Measurements from ENCODE around the gene APOA5. TPM values are rescaled to one million over a fixed set of nuclear protein-coding genes. Genes with fewer than 3 reads are reported as not detected.

Gene APOA5
- total and polyA plus RNA-seq, 2 of the 13 experiments (the other 11 are each of a cell fraction or from before 2014, with no cell fraction given) = 44.0 to 49.1 TPM

DNA sequence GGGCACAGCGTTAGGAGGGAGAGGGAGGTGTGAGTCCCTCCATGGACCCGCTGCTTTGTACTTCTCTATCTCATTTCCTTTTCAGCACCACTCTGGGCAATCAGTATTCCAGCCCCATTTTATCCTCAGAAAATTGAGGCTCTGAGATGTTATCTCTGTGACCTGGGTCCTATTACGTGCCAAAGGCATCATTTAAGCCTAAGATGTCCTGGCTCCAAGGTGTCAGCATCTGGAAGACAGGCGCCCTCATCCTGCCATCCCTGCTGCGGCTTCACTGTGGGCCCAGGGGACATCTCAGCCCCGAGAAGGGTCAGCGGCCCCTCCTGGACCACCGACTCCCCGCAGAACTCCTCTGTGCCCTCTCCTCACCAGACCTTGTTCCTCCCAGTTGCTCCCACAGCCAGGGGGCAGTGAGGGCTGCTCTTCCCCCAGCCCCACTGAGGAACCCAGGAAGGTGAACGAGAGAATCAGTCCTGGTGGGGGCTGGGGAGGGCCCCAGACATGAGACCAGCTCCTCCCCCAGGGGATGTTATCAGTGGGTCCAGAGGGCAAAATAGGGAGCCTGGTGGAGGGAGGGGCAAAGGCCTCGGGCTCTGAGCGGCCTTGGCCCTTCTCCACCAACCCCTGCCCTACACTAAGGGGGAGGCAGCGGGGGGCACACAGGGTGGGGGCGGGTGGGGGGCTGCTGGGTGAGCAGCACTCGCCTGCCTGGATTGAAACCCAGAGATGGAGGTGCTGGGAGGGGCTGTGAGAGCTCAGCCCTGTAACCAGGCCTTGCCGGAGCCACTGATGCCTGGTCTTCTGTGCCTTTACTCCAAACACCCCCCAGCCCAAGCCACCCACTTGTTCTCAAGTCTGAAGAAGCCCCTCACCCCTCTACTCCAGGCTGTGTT, 37.2 kb upstream of the APOA5 start (continued):
- peak; percentile 65; the same call in 1 of the 2 replicates for TF ChIP-seq ZKSCAN8 (CRISPR knock-in tag; IDR thresholded peaks at IDR 0.05; ENCODE audit: borderline replicate concordance)
- TF ChIP-seq ZFP36L1 (CRISPR knock-in tag; IDR thresholded peaks at IDR 0.05) = peak; percentile 61; the same call in 1 of the 2 replicates
- TF ChIP-seq ZNF274 (CRISPR knock-in tag; IDR thresholded peaks at IDR 0.05) = no peak
- TF ChIP-seq CENPX (CRISPR knock-in tag; IDR thresholded peaks at IDR 0.05) = no peak
- TF ChIP-seq, protein P1, sequence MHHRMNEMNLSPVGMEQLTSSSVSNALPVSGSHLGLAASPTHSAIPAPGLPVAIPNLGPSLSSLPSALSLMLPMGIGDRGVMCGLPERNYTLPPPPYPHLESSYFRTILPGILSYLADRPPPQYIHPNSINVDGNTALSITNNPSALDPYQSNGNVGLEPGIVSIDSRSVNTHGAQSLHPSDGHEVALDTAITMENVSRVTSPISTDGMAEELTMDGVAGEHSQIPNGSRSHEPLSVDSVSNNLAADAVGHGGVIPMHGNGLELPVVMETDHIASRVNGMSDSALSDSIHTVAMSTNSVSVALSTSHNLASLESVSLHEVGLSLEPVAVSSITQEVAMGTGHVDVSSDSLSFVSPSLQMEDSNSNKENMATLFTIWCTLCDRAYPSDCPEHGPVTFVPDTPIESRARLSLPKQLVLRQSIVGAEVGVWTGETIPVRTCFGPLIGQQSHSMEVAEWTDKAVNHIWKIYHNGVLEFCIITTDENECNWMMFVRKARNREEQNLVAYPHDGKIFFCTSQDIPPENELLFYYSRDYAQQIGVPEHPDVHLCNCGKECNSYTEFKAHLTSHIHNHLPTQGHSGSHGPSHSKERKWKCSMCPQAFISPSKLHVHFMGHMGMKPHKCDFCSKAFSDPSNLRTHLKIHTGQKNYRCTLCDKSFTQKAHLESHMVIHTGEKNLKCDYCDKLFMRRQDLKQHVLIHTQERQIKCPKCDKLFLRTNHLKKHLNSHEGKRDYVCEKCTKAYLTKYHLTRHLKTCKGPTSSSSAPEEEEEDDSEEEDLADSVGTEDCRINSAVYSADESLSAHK (CRISPR knock-in tag; IDR thresholded peaks at IDR 0.05; ENCODE audit: borderline replicate concordance) = no peak
- TF ChIP-seq RFX5 (IDR thresholded peaks at IDR 0.05; ENCODE audit: low read depth, low read length) = no peak
- peak; percentile 78 for TF ChIP-seq ASH2L (IDR thresholded peaks at IDR 0.05; ENCODE audit: insufficient read length, low read depth, low read length)
- 0 out of 2 replicates have a peak, but pooled peaks have one; percentile 19 for TF ChIP-seq TP53 (CRISPR knock-in tag; conservative IDR thresholded peaks at IDR 0.05)
- TF ChIP-seq, protein P2, sequence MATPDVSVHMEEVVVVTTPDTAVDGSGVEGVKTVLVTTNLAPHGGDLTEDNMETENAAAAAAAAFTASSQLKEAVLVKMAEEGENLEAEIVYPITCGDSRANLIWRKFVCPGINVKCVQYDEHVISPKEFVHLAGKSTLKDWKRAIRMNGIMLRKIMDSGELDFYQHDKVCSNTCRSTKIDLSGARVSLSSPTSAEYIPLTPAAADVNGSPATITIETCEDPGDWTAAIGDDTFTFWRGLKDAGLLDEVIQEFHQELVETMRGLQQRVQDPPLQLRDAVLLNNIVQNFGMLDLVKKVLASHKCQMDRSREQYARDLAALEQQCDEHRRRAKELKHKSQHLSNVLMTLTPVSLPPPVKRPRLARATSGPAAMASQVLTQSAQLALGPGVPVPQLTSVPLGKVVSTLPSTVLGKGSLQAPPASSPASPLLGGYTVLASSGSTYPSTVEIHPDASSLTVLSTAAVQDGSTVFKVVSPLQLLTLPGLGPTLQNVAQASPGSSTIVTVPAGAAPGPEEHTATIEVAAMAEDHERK (CRISPR knock-in tag; IDR thresholded peaks at IDR 0.05; ENCODE audit: low read depth) = no peak
- peak; percentile 62 for TF ChIP-seq MIXL1 (CRISPR knock-in tag; IDR thresholded peaks at IDR 0.05)
- TF ChIP-seq ZNF672 (CRISPR knock-in tag; IDR thresholded peaks at IDR 0.05) = no peak
- no peak for TF ChIP-seq SETDB1 (CRISPR knock-in tag; IDR thresholded peaks at IDR 0.05; ENCODE audit: borderline replicate concordance)
- TF ChIP-seq, protein P3, sequence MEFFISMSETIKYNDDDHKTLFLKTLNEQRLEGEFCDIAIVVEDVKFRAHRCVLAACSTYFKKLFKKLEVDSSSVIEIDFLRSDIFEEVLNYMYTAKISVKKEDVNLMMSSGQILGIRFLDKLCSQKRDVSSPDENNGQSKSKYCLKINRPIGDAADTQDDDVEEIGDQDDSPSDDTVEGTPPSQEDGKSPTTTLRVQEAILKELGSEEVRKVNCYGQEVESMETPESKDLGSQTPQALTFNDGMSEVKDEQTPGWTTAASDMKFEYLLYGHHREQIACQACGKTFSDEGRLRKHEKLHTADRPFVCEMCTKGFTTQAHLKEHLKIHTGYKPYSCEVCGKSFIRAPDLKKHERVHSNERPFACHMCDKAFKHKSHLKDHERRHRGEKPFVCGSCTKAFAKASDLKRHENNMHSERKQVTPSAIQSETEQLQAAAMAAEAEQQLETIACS (CRISPR knock-in tag; IDR thresholded peaks at IDR 0.05) = peak; percentile 49; the same call in 1 of the 2 replicates
- TF ChIP-seq HNRNPUL1 (IDR thresholded peaks at IDR 0.05; ENCODE audit: low read depth, low read length) = no peak
- no peak for TF ChIP-seq NCOA1 (CRISPR knock-in tag; IDR thresholded peaks at IDR 0.05)
- no peak for TF ChIP-seq HNRNPLL (IDR thresholded peaks at IDR 0.05; ENCODE audit: low read depth, low read length, poor library complexity, severe bottlenecking)
- TF ChIP-seq, protein P4, sequence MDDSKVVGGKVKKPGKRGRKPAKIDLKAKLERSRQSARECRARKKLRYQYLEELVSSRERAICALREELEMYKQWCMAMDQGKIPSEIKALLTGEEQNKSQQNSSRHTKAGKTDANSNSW (CRISPR knock-in tag; IDR thresholded peaks at IDR 0.05; ENCODE audit: borderline replicate concordance) = no peak
- TF ChIP-seq SOX13 (IDR thresholded peaks at IDR 0.05) = peak; percentile 51; the same call in 1 of the 2 replicates
- TF ChIP-seq SOX13 (CRISPR knock-in tag; conservative IDR thresholded peaks at IDR 0.05 in 1 of 2, IDR thresholded peaks at IDR 0.05 in 1 of 2) = peak in 1 of 2 experiments; percentile 87; a peak in 2 of 4 replicates
- TF ChIP-seq MTF1 (CRISPR knock-in tag; IDR thresholded peaks at IDR 0.05) = no peak
- TF ChIP-seq ZNF234 (CRISPR knock-in tag; conservative IDR thresholded peaks at IDR 0.05) = no peak
- TF ChIP-seq ETV6 (CRISPR knock-in tag; conservative IDR thresholded peaks at IDR 0.05) = 0 out of 2 replicates have a peak, but pooled peaks have one; percentile 66
- TF ChIP-seq MAF1 (CRISPR knock-in tag; IDR thresholded peaks at IDR 0.05; ENCODE audit: borderline replicate concordance) = no peak
- TF ChIP-seq ZNF749 (CRISPR knock-in tag; IDR thresholded peaks at IDR 0.05; ENCODE audit: borderline replicate concordance) = no peak
- TF ChIP-seq ZNF792 (CRISPR knock-in tag; IDR thresholded peaks at IDR 0.05) = peak; percentile 55; the same call in 1 of the 2 replicates

Measured in HepG2 (cell line).